Right ventricle myocardium inferior (tissue), 1 donor: ENCODE data around the gene GDAP1L1. TPM values are rescaled to one million over a fixed set of nuclear protein-coding genes. Genes with fewer than 3 reads are reported as not detected.
"Not testable (repeated sequence)": the region's sequence is repeated elsewhere in the genome, so short reads cannot be mapped to it uniquely, and the experiment has no call there.

ENCODE experiments used
- ATAC-seq: fragments of 200-7000 bp; cut with Tn5 transposase; one replicate; pipeline ENCODE4 v1.9.1; 2020; ENCODE audit warnings: mild to moderate bottlenecking, moderate library complexity
- DNase-seq: peaks from one replicate; pipeline ENCODE4 v3.0.0; 2021; ENCODE audit errors: missing footprints
- intact Hi-C: fragments of 100-400 bp; cut with DNase I; formaldehyde crosslinking; loops from one replicate; pipeline ENCODE4 v1.11.0; 2022
- total RNA-seq: library from RNA; stranded (reverse); fragmentation: NEBNext Ultra II Directional; extraction: Animal tissue kit (Norgen Biotek cat#: 25700); gene quantifications from one replicate; pipeline ENCODE4 v1.2.1, GENCODE V29; 2021
- donor health status: DM: no; HTN: yes; CAD: no; lungs with severe emphysema.

GDAP1L1 gene
- total RNA-seq, 1 donor from 2014 or later, result 0.38 TPM

- DNase-seq (no peak), ATAC-seq (no peak)
- intact Hi-C loops, result loop anchor here (10.0 kb wide), 1 partner anchor 145 kb away; no protein-coding TSS in a partner anchor
These were observed 72.8 kb downstream of the GDAP1L1 start for GRCh38 chr20:44319839-44320422.

GRCh38 chr20:44324343-44324742, 77.2 kb downstream of the GDAP1L1 start:
- DNase-seq, result no peak
- intact Hi-C loops, result no loop called here
- no peak for ATAC-seq

DNA sequence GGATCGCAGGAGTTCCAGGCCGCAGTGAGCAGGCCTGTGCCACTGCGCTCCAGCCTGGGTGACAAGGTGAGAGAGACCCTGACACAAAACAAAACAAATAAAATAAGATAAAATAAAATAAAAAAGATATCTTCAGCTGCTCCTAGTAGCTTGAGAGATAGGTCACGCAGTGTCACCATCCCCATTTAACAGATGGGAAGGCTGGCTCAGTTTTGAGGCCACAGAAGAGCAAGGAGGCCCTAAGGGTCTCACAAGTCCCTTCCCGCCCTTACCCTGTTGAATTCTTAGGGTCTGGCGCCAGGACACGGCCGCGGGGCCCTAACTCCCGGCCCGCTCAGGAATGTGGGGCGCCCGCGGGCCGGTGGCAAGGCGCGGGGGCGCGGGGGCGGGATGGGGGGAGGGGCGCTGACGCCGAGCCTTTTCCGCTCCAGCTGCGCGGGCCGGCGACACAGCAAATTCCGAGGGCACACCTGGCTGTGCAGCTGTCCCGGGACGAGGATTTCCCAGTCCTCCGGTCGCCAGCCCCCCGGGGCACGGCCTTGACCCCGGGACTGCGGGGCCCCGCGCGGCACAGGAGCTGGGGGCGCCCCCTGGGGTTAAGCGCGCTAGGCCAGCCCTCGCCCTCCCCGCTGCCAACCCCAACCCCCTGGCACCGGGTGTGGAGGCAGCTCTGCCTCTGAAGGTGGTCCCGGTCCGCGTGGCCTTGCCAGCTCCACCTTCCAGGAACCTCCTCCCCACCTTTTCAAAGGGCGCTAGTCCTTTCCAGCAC, 79.5 kb downstream of the GDAP1L1 start:
- ATAC-seq, result peak; percentile 28
- intact Hi-C loops, result no loop called here
- no peak for DNase-seq

GRCh38 chr20:44327748-44328147, 80.6 kb downstream of the GDAP1L1 start:
- ATAC-seq, DNase-seq, intact Hi-C loops: not testable (repeated sequence)

DNA sequence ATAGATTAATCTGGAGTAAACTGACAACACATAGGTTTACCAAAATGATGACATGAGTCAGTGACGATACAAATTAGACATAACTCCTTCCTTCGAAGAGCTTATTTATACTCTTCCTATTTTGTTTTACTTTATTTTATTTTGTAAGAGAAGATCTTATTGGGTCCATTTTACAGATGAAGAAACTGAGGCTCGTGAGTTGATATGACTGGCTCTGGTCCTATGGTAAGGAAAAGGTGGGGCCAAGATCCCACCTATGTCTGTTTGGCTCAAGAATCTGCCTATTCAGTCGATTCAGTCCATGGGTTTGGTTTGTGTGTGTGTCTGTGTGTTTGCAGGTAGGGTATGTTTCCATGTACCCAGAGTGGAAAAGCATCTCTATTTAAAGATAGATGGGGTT, 81.3 kb downstream of the GDAP1L1 start:
- DNase-seq, result no peak
- intact Hi-C loops, result no loop called here
- no peak for ATAC-seq

Other genes with a start within 250 kb of the GDAP1L1 start
- gene JPH2, start 60.1 kb upstream of the GDAP1L1 start, total RNA-seq, result 197 TPM
- 32.1 TPM for gene OSER1, start 36.5 kb upstream of the GDAP1L1 start, total RNA-seq
- gene FITM2, start 63.9 kb downstream of the GDAP1L1 start, total RNA-seq, result 149 TPM
- gene R3HDML, start 89.7 kb downstream of the GDAP1L1 start, total RNA-seq, result not detected
- not detected for gene HNF4A, start 108.4 kb downstream of the GDAP1L1 start, total RNA-seq
- 2.9 TPM for gene TTPAL, start 228.6 kb downstream of the GDAP1L1 start, total RNA-seq